ENCODE measurements around the gene ABCB10.

GRCh38 chr1:229557200-229557850 is 1.2 kb downstream of the ABCB10 start:
- TF ChIP-seq CTCF (conservative IDR thresholded peaks at IDR 0.05 in 1 of 2, IDR thresholded peaks at IDR 0.05 in 1 of 2; ENCODE audit: extremely low read depth in 1 of 2, insufficient read depth in 1 of 2, low read depth in 1 of 2, low read length in 2 of 2) (no peak), EZH2 (IDR thresholded peaks at IDR 0.05; ENCODE audit: borderline replicate concordance, low read length) (no peak)
